ENCODE data around the gene EVPLL. TPM values are rescaled to one million over a fixed set of nuclear protein-coding genes. Genes with fewer than 3 reads are reported as not detected.

EVPLL gene
- total and polyA plus RNA-seq, 2 of the 4 experiments (the other 2 are of a cell fraction), result not detected

- no peak overlapping the region for H2BK5ac ChIP-seq (ENCODE audit: low read depth, low read length, poor library complexity, severe bottlenecking)
- no peaks in the 10 kb centered on the region for H3K9me3 ChIP-seq (ENCODE audit: control insufficient read depth, insufficient read depth, low read length)
- no peak overlapping the region for H3K9ac ChIP-seq (ENCODE audit: low read depth, low read length)
- no peak overlapping the region for H3K4me3 ChIP-seq (ENCODE audit: insufficient read depth, low read depth, low read length)
- H3K23ac ChIP-seq (ENCODE audit: low read depth, low read length), result no peak overlapping the region
- TF ChIP-seq RAD21 (IDR thresholded peaks at IDR 0.05; ENCODE audit: low read length), result no peak
- TF ChIP-seq, protein P1, sequence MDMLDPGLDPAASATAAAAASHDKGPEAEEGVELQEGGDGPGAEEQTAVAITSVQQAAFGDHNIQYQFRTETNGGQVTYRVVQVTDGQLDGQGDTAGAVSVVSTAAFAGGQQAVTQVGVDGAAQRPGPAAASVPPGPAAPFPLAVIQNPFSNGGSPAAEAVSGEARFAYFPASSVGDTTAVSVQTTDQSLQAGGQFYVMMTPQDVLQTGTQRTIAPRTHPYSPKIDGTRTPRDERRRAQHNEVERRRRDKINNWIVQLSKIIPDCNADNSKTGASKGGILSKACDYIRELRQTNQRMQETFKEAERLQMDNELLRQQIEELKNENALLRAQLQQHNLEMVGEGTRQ (IDR thresholded peaks at IDR 0.05; ENCODE audit: low read depth, low read length), result no peak
- TF ChIP-seq, protein P2, sequence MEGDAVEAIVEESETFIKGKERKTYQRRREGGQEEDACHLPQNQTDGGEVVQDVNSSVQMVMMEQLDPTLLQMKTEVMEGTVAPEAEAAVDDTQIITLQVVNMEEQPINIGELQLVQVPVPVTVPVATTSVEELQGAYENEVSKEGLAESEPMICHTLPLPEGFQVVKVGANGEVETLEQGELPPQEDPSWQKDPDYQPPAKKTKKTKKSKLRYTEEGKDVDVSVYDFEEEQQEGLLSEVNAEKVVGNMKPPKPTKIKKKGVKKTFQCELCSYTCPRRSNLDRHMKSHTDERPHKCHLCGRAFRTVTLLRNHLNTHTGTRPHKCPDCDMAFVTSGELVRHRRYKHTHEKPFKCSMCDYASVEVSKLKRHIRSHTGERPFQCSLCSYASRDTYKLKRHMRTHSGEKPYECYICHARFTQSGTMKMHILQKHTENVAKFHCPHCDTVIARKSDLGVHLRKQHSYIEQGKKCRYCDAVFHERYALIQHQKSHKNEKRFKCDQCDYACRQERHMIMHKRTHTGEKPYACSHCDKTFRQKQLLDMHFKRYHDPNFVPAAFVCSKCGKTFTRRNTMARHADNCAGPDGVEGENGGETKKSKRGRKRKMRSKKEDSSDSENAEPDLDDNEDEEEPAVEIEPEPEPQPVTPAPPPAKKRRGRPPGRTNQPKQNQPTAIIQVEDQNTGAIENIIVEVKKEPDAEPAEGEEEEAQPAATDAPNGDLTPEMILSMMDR (conservative IDR thresholded peaks at IDR 0.05; ENCODE audit: low read depth, low read length), result no peak
- no peak for TF ChIP-seq MXI1 (IDR thresholded peaks at IDR 0.05; ENCODE audit: borderline replicate concordance, low read depth, low read length)
- TF ChIP-seq POLR2A (IDR thresholded peaks at IDR 0.05; ENCODE audit: low read depth, low read length), result no peak
- TF ChIP-seq, protein P3, sequence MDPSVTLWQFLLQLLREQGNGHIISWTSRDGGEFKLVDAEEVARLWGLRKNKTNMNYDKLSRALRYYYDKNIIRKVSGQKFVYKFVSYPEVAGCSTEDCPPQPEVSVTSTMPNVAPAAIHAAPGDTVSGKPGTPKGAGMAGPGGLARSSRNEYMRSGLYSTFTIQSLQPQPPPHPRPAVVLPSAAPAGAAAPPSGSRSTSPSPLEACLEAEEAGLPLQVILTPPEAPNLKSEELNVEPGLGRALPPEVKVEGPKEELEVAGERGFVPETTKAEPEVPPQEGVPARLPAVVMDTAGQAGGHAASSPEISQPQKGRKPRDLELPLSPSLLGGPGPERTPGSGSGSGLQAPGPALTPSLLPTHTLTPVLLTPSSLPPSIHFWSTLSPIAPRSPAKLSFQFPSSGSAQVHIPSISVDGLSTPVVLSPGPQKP (IDR thresholded peaks at IDR 0.05; ENCODE audit: borderline replicate concordance, low read depth, low read length), result no peak
- TF ChIP-seq CHD1 (IDR thresholded peaks at IDR 0.05; ENCODE audit: low read depth, low read length), result no peak
- TF ChIP-seq FOS (IDR thresholded peaks at IDR 0.05; ENCODE audit: low read depth, low read length), result no peak
- TF ChIP-seq MAFK (IDR thresholded peaks at IDR 0.05; ENCODE audit: low read depth, low read length), result no peak
- TF ChIP-seq RFX5 (IDR thresholded peaks at IDR 0.05; ENCODE audit: low read depth, low read length), result no peak
- TF ChIP-seq BHLHE40 (IDR thresholded peaks at IDR 0.05; ENCODE audit: low read depth, low read length), result no peak
- no peak for TF ChIP-seq NFE2L2 (IDR thresholded peaks at IDR 0.05; ENCODE audit: low read depth, low read length)
- TF ChIP-seq RCOR1 (IDR thresholded peaks at IDR 0.05; ENCODE audit: insufficient replicate concordance, low read length), result no peak
- no peak for TF ChIP-seq MAZ (IDR thresholded peaks at IDR 0.05; ENCODE audit: borderline replicate concordance, low read depth, low read length)
- no peak for TF ChIP-seq SMC3 (IDR thresholded peaks at IDR 0.05; ENCODE audit: low read depth, low read length)
- no peaks in the 10 kb centered on the region for H3K79me1 ChIP-seq (ENCODE audit: low read depth in 1 of 2, low read length in 2 of 2)
- DNase-seq, result no peak
- POLR2A ChIA-PET (ENCODE audit: unreplicated experiment), result no interaction called here
- H4K5ac ChIP-seq (ENCODE audit: low read depth, low read length), result no peak overlapping the region
- BruUV-seq (replicated peaks), result no TSS peak
- dilution Hi-C loops (cut with HindIII; ENCODE audit: low sequenced_read_pairs, unreplicated experiment) (no loop called here), intact Hi-C loops (cut with micrococcal nuclease) (no loop called here), in situ Hi-C loops (cut with MboI; ENCODE audit: low sequenced_read_pairs) (no loop called here)
- no peak overlapping the region for H4K91ac ChIP-seq (ENCODE audit: insufficient read depth, low read depth, low read length)
- no peak overlapping the region for H3K56ac ChIP-seq (ENCODE audit: extremely low read depth, insufficient read depth, low read length)
- no peaks in the 10 kb centered on the region for H3K4me1 ChIP-seq (ENCODE audit: control insufficient read depth, insufficient read depth, low read length)
- H2BK15ac ChIP-seq (ENCODE audit: low read depth, low read length), result no peak overlapping the region
- no peak overlapping the region for H2BK20ac ChIP-seq (ENCODE audit: low read depth, low read length)
- 79% methylated on average over 11 of the region's 36 CpGs; no CpG with 5 or more reads in 1 of the 2 experiments for WGBS, 2 experiments (ENCODE audit: extremely low coverage in 2 of 2, insufficient read length in 1 of 2)
- no peak overlapping the region for H2AK5ac ChIP-seq (ENCODE audit: low read depth, low read length)
- no peak overlapping the region for H3K4me2 ChIP-seq (ENCODE audit: low read depth, low read length)
- H3K36me3 ChIP-seq (ENCODE audit: control insufficient read depth, insufficient read depth, low read length), result no peaks in the 10 kb centered on the region
- H2BK120ac ChIP-seq (ENCODE audit: low read depth, low read length), result no peak overlapping the region
- H4K20me1 ChIP-seq (ENCODE audit: insufficient read depth, low read length), result no peaks in the 10 kb centered on the region
- H2AFZ ChIP-seq (replicated peaks; ENCODE audit: low read length, poor library complexity), result no peak overlapping the region
- H3K9me1 ChIP-seq (ENCODE audit: insufficient read depth, low read length), result no peaks in the 10 kb centered on the region
- no peak overlapping the region for H3K27ac ChIP-seq (ENCODE audit: insufficient read depth, low read length)
- H2AK9ac ChIP-seq (replicated peaks; ENCODE audit: low read depth, low read length, poor library complexity), result no peak overlapping the region
- CTCF ChIA-PET, result no interaction called here
- H3K14ac ChIP-seq (replicated peaks; ENCODE audit: low read depth, low read length), result no peak overlapping the region
- H3K4ac ChIP-seq (ENCODE audit: low read depth, low read length), result no peak overlapping the region
- no peak overlapping the region for H4K8ac ChIP-seq (ENCODE audit: low read depth in 2 of 2, low read length in 2 of 2)
- no peak for ATAC-seq (ENCODE audit: low read depth)
- no peak overlapping the region for H3K18ac ChIP-seq (ENCODE audit: low read depth, low read length)
- peaks cover 29% of the 10 kb centered on the region for H3K27me3 ChIP-seq (ENCODE audit: control insufficient read depth, insufficient read depth, low read length)
Observed at GRCh38 chr17:18382441-18383078, 5.0 kb downstream of the EVPLL start.
